Measurements from ENCODE around the gene VANGL1.
A peak's percentile ranks its signal among the peaks of the same experiment; 100 is the strongest.
"Not testable (repeated sequence)": the region's sequence is repeated elsewhere in the genome, so short reads cannot be mapped to it uniquely, and the experiment has no call there.

Gene VANGL1

GRCh38 chr1:115641762-115642167 lies at the start of gene VANGL1:
VANGL1 (plus strand) TSS chr1:115641970; CDS start chr1:115651414, 9,444 bp downstream.
- peak; percentile 7 for DNase-seq (ENCODE audit: low spot score)

- DNase-seq (ENCODE audit: low spot score), result no peak
Observed at GRCh38 chr1:115592264-115592663, 49.5 kb upstream of the VANGL1 start.

- DNase-seq (ENCODE audit: low spot score), result no peak
Observed at GRCh38 chr1:115593365-115594259, 48.2 kb upstream of the VANGL1 start.

- no peak for DNase-seq (ENCODE audit: low spot score)
Observed at GRCh38 chr1:115594600-115594999, 47.2 kb upstream of the VANGL1 start.

- peak; percentile 49 for DNase-seq (ENCODE audit: low spot score)
Observed at GRCh38 chr1:115595279-115596079, 46.3 kb upstream of the VANGL1 start.

GRCh38 chr1:115596080-115596780 lies 45.5 kb upstream of the VANGL1 start:
- no peak for DNase-seq (ENCODE audit: low spot score)

- DNase-seq (ENCODE audit: low spot score), result no peak
Observed at GRCh38 chr1:115604508-115604907, 37.3 kb upstream of the VANGL1 start.

- no peak for DNase-seq (ENCODE audit: low spot score)
Observed at GRCh38 chr1:115606305-115606704, 35.5 kb upstream of the VANGL1 start.

- no peak for DNase-seq (ENCODE audit: low spot score)
Observed at GRCh38 chr1:115609021-115609420, 32.7 kb upstream of the VANGL1 start.

- no peak for DNase-seq (ENCODE audit: low spot score)
Observed at GRCh38 chr1:115613767-115614166, 28.0 kb upstream of the VANGL1 start.

- DNase-seq (ENCODE audit: low spot score), result no peak
Observed at GRCh38 chr1:115620453-115620852, 21.3 kb upstream of the VANGL1 start.

GRCh38 chr1:115620950-115621349 lies 20.8 kb upstream of the VANGL1 start:
- no peak for DNase-seq (ENCODE audit: low spot score)

- DNase-seq (ENCODE audit: low spot score), result no peak
Observed at GRCh38 chr1:115624859-115625258, 16.9 kb upstream of the VANGL1 start.

- no peak for DNase-seq (ENCODE audit: low spot score)
Observed at GRCh38 chr1:115630342-115630741, 11.4 kb upstream of the VANGL1 start.

GRCh38 chr1:115632251-115633026 lies 9.3 kb upstream of the VANGL1 start:
- DNase-seq (ENCODE audit: low spot score), result no peak

- not testable (repeated sequence) for DNase-seq (ENCODE audit: low spot score)
Observed at GRCh38 chr1:115633606-115634005, 8.2 kb upstream of the VANGL1 start.

- DNase-seq (ENCODE audit: low spot score), result not testable (repeated sequence)
Observed at GRCh38 chr1:115637247-115637646, 4.5 kb upstream of the VANGL1 start.

- DNase-seq (ENCODE audit: low spot score), result no peak
Observed at GRCh38 chr1:115640384-115640783, 1.4 kb upstream of the VANGL1 start.

- peak; percentile 26 for DNase-seq (ENCODE audit: low spot score)
Observed at GRCh38 chr1:115642168-115643072, 650 bp downstream of the VANGL1 start.

GRCh38 chr1:115643225-115643624 lies 1.5 kb downstream of the VANGL1 start:
- no peak for DNase-seq (ENCODE audit: low spot score)
